Sigmoid colon (tissue), 7 donors: ENCODE data around the gene GADL1. TPM values are rescaled to one million over a fixed set of nuclear protein-coding genes. Genes with fewer than 3 reads are reported as not detected.

Source experiments
- DNase-seq: peaks from one replicate; pipeline ENCODE4 v3.0.0-alpha.2; 2019
- H3K27ac ChIP-seq, 4 donors: fragments of 200-600 bp; sonication (generic); one replicate each; pipeline ENCODE4 v1.5.1; 2016 to 2019; ENCODE audit warnings: mild to moderate bottlenecking in 1 of 4
- H3K27me3 ChIP-seq, 3 donors: fragments of 200-600 bp; sonication (generic); one replicate each; pipeline ENCODE4 v1.5.1; 2019; ENCODE audit warnings: mild to moderate bottlenecking in 1 of 3
- H3K36me3 ChIP-seq, 4 donors: fragments of 200-600 bp; sonication (generic); one replicate each; pipeline ENCODE4 v1.5.1; 2016 to 2019
- H3K4me1 ChIP-seq, 4 donors: fragments of 200-600 bp; sonication (generic); one replicate each; pipeline ENCODE4 v1.5.1; 2017 to 2019
- H3K4me3 ChIP-seq, 4 donors: fragments of 200-600 bp; sonication (generic); one replicate each; pipeline ENCODE4 v1.5.1; 2017 to 2019; ENCODE audit warnings: mild to moderate bottlenecking in 2 of 4, moderate library complexity in 1 of 4
- H3K9me3 ChIP-seq, 4 donors: fragments of 200-600 bp in 3 of 4; sonication (generic) in 3 of 4; one replicate each; pipeline versions ENCODE4 v1.5.1 to v1.6.1; 2013 to 2019
- CTCF ChIP-seq, 4 experiments: fragments of 450-650 bp in 3 of 4; fragments of 200-600 bp in 1 of 4; IDR thresholded peaks; one replicate each; pipeline ENCODE4 v1.5.1; 2016 to 2019; ENCODE audit warnings: antibody characterized with exemption in 4 of 4, mild to moderate bottlenecking in 3 of 4, moderate library complexity in 2 of 4
- EP300 ChIP-seq, 4 donors: sonication (generic); formaldehyde crosslinking; IDR thresholded peaks; one replicate each; pipeline ENCODE4 v1.6.1; 2017; ENCODE audit warnings: antibody characterized with exemption in 4 of 4
- POLR2A ChIP-seq, 2 donors: fragments of 450-650 bp; IDR thresholded peaks; one replicate each; pipeline ENCODE4 v1.6.1; 2016; ENCODE audit warnings: antibody characterized with exemption in 2 of 2, mild to moderate bottlenecking in 2 of 2, moderate library complexity in 2 of 2
- POLR2AphosphoS5 ChIP-seq, 4 donors: sonication (generic); formaldehyde crosslinking; IDR thresholded peaks; one replicate each; pipeline ENCODE4 v1.6.1; 2017; ENCODE audit warnings: antibody characterized with exemption in 4 of 4
- WGBS, 2 donors: extraction: QIAGEN DNeasy Blood & Tissue Kit; methylation state at CpG; one replicate each; pipeline ENCODE4 v1.1.7; 2013; 5-methylcytosine and 5-hydroxymethylcytosine counted together
- intact Hi-C: fragments of 100-400 bp; cut with DNase I; formaldehyde crosslinking; loops from one replicate; pipeline ENCODE4 v1.15.1; 2023
- polyA plus RNA-seq, 3 donors: library from polyadenylated mRNA; stranded (reverse); fragments of 200-250 nt; gene quantifications; one replicate each; pipeline ENCODE4 v1.2.3, GENCODE V29; 2013
- total RNA-seq, 4 donors: library from RNA; depleted of rRNA; stranded (reverse); fragments of >200 nt; gene quantifications; one replicate each; pipeline ENCODE4 v1.1.0, GENCODE V29; 2016
- donor health status: healthy with polysubstance abuse.
- donor health status: Bipolar disorder and iron deficiency.
- donor health status: healthy.

Gene GADL1
- total and polyA plus RNA-seq, 7 donors, result not detected

GRCh38 chr3:30754426-30754825 lies 140.0 kb downstream of the GADL1 start:
- H3K4me3 ChIP-seq, result no peak overlapping the region
- peaks cover 0 to 21% (median 8%) of the 10 kb centered on the region in 4 donors for H3K4me1 ChIP-seq
- H3K9me3 ChIP-seq, result no peaks in the 10 kb centered on the region
- H3K27ac ChIP-seq, result peak overlapping the region in 1 of 4 donors; percentile 27
- DNase-seq, result no peak
- no peaks in the 10 kb centered on the region for H3K27me3 ChIP-seq
- no peaks in the 10 kb centered on the region for H3K36me3 ChIP-seq
- TF ChIP-seq EP300 (IDR thresholded peaks at IDR 0.05), result no peak
- no peak for TF ChIP-seq CTCF (IDR thresholded peaks at IDR 0.05)
- TF ChIP-seq POLR2AphosphoS5 (IDR thresholded peaks at IDR 0.05), result peak in 1 of 4 donors; percentile 8
- TF ChIP-seq POLR2A (IDR thresholded peaks at IDR 0.05), result no peak
- intact Hi-C loops, result loop anchor here (5.0 kb wide), 1 partner anchor 712 kb away; no protein-coding TSS in a partner anchor
- 15 to 58% methylated on average over 4 of the region's 4 CpGs for WGBS, 2 donors

- no peak for TF ChIP-seq POLR2A (IDR thresholded peaks at IDR 0.05)
- intact Hi-C loops, result loop anchor here (5.0 kb wide), 1 partner anchor 711 kb away; no protein-coding TSS in a partner anchor
- H3K36me3 ChIP-seq, result no peaks in the 10 kb centered on the region
- WGBS, 2 donors, result 77 to 90% methylated on average over 3 of the region's 3 CpGs
- DNase-seq, result no peak
- H3K4me1 ChIP-seq, result peaks cover 0 to 21% (median 8%) of the 10 kb centered on the region in 4 donors
- peak overlapping the region in 2 of 4 donors; percentile 7 to 27 for H3K27ac ChIP-seq
- no peaks in the 10 kb centered on the region for H3K9me3 ChIP-seq
- no peak overlapping the region for H3K4me3 ChIP-seq
- H3K27me3 ChIP-seq, result no peaks in the 10 kb centered on the region
Observed at GRCh38 chr3:30753766-30754165, 140.7 kb downstream of the GADL1 start.

- H3K4me1 ChIP-seq, result peaks cover 0 to 21% (median 8%) of the 10 kb centered on the region in 4 donors
- no peak overlapping the region for H3K27ac ChIP-seq
- intact Hi-C loops, result loop anchor here (5.0 kb wide), 1 partner anchor 711 kb away; no protein-coding TSS in a partner anchor
- no peaks in the 10 kb centered on the region for H3K36me3 ChIP-seq
- H3K9me3 ChIP-seq, result no peaks in the 10 kb centered on the region
- DNase-seq, result no peak
- no peak overlapping the region for H3K4me3 ChIP-seq
- no peaks in the 10 kb centered on the region for H3K27me3 ChIP-seq
- 8 to 60% methylated on average over 4 of the region's 4 CpGs for WGBS, 2 donors
- no peak for TF ChIP-seq POLR2AphosphoS5 (IDR thresholded peaks at IDR 0.05)
Observed at GRCh38 chr3:30752970-30753369, 141.5 kb downstream of the GADL1 start.

- H3K27ac ChIP-seq, result no peak overlapping the region
- DNase-seq, result no peak
Observed at GRCh38 chr3:30752491-30752890, 142.0 kb downstream of the GADL1 start.

GRCh38 chr3:30751610-30752299 lies 142.7 kb downstream of the GADL1 start:
- WGBS, 2 donors, result 72 to 87% methylated on average over 11 of the region's 11 CpGs
- no peak overlapping the region for H3K27ac ChIP-seq
- no peaks in the 10 kb centered on the region for H3K27me3 ChIP-seq
- H3K4me3 ChIP-seq, result no peak overlapping the region
- peaks cover 0 to 21% (median 8%) of the 10 kb centered on the region in 4 donors for H3K4me1 ChIP-seq
- DNase-seq, result no peak
- intact Hi-C loops, result loop anchor here (5.0 kb wide), 1 partner anchor 709 kb away; no protein-coding TSS in a partner anchor
- no peaks in the 10 kb centered on the region for H3K36me3 ChIP-seq
- TF ChIP-seq CTCF (IDR thresholded peaks at IDR 0.05) (peak in 2 of 4 experiments; percentile 10 to 23), POLR2A (IDR thresholded peaks at IDR 0.05) (no peak), EP300 (IDR thresholded peaks at IDR 0.05) (no peak)
- no peaks in the 10 kb centered on the region for H3K9me3 ChIP-seq

More at GRCh38 chr3:30752491-30752890, 142.0 kb downstream of the GADL1 start:
- no peaks in the 10 kb centered on the region for H3K27me3 ChIP-seq
- 72 to 87% methylated on average over 5 of the region's 5 CpGs for WGBS, 2 donors
- H3K4me3 ChIP-seq, result no peak overlapping the region
- H3K4me1 ChIP-seq, result peaks cover 0 to 21% (median 8%) of the 10 kb centered on the region in 4 donors
- H3K9me3 ChIP-seq, result no peaks in the 10 kb centered on the region
- no peaks in the 10 kb centered on the region for H3K36me3 ChIP-seq
- TF ChIP-seq CTCF (IDR thresholded peaks at IDR 0.05) (no peak), POLR2AphosphoS5 (IDR thresholded peaks at IDR 0.05) (no peak), POLR2A (IDR thresholded peaks at IDR 0.05) (no peak), EP300 (IDR thresholded peaks at IDR 0.05) (no peak)
- intact Hi-C loops, result loop anchor here (5.0 kb wide), 1 partner anchor 710 kb away; no protein-coding TSS in a partner anchor
